Keratinocyte (primary cell): ENCODE results near the gene HAUS8.

Experiments
- EZH2 ChIP-seq: IDR thresholded peaks from one replicate; pipeline ENCODE4 v1.6.1; 2012; ENCODE audit warnings: inconsistent platforms, mild to moderate bottlenecking, low read length, moderate library complexity
- TF ChIP-seq, protein P1 (sequence below), 3 experiments: IDR thresholded peaks in 1 of 3; conservative IDR thresholded peaks in 1 of 3; optimal IDR thresholded peaks in 1 of 3; 2 replicates in 2 of 3; 3 replicates in 1 of 3; pipeline versions ENCODE3 to v1.5.1; 2011; ENCODE audit warnings: low read length in 3 of 3, mild to moderate bottlenecking in 3 of 3, moderate library complexity in 2 of 3, control low read depth in 1 of 3, inconsistent platforms in 1 of 3; ENCODE audit not compliant: insufficient read depth in 2 of 3; ENCODE audit errors: extremely low read depth in 1 of 3

DNA sequence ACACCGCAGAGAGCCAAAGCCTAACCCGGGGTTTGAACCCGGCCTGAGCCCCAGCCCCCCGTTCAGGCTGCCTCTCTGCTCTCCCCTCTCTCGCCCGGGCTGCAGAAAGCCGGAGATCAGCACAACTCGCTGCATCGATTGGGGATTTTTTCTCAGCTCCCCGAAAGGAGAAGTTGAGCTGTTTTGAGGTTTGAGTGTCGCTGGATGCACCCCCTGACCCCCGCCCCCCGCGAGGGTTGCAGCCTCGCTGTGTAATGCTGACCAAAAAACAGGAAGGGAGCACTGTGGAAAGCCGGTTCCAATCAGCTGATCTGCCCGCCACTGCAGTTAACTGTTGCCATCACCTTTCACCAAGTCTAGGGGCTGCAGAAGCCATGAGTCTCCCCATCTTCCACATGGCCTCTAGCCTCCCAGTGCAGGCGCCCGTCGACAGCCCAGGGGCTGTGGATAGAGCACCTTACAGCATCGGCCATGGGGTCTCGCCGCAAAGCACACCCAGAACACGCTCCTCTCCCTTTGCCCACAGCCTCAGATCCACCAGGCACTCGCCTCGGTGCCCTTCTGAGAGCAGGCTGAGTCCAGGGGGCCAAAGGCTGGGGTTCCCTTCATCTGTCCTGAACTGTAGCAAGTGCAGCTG lies 34.8 kb upstream of the HAUS8 start:
- TF ChIP-seq, protein P1, sequence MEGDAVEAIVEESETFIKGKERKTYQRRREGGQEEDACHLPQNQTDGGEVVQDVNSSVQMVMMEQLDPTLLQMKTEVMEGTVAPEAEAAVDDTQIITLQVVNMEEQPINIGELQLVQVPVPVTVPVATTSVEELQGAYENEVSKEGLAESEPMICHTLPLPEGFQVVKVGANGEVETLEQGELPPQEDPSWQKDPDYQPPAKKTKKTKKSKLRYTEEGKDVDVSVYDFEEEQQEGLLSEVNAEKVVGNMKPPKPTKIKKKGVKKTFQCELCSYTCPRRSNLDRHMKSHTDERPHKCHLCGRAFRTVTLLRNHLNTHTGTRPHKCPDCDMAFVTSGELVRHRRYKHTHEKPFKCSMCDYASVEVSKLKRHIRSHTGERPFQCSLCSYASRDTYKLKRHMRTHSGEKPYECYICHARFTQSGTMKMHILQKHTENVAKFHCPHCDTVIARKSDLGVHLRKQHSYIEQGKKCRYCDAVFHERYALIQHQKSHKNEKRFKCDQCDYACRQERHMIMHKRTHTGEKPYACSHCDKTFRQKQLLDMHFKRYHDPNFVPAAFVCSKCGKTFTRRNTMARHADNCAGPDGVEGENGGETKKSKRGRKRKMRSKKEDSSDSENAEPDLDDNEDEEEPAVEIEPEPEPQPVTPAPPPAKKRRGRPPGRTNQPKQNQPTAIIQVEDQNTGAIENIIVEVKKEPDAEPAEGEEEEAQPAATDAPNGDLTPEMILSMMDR (optimal IDR thresholded peaks at IDR 0.05 in 1 of 3, IDR thresholded peaks at IDR 0.05 in 1 of 3, conservative IDR thresholded peaks at IDR 0.05 in 1 of 3; ENCODE audit: extremely low read depth in 1 of 3, insufficient read depth in 2 of 3, low read length in 3 of 3): no peak
- no peak for TF ChIP-seq EZH2
